PC-9 (cell line): ENCODE measurements around the gene FBXW12. TPM values are rescaled to one million over a fixed set of nuclear protein-coding genes. Genes with fewer than 3 reads are reported as not detected.

ENCODE experiments used
- BruUV-seq: library from RNA; stranded (reverse); fragments of 400-500 nt; replicated peaks from 2 replicates; lab custom pipeline; 2021; lab: Mats Ljungman, UMichigan
- CTCF ChIA-PET: fragments of 300-600 bp; sonication (Branson Sonifier 250); formaldehyde crosslinking; loops from one replicate; lab custom pipeline; 2022; ENCODE audit warnings: antibody characterized with exemption; lab: Charles Lee
- POLR2A ChIA-PET: fragments of 300-600 bp; sonication (Branson Sonifier 250); formaldehyde crosslinking; loops from one replicate; lab custom pipeline; 2022; ENCODE audit warnings: antibody characterized with exemption; ENCODE audit not compliant: unreplicated experiment; lab: Charles Lee
- DNase-seq, 2 experiments: peaks; one replicate each; pipeline versions ENCODE4 v3.0.0 to v3.0.0-alpha.2; 2015 to 2022; ENCODE audit warnings: mixed read lengths in 1 of 2
- H2AFZ ChIP-seq: fragments of 200-600 bp; sonication (generic); 2 replicates; pipeline ENCODE4 v1.8.1; 2017; ENCODE audit warnings: antibody characterized with exemption
- H3F3A ChIP-seq: fragments of 200-600 bp; sonication (generic); 2 replicates; pipeline ENCODE4 v1.8.1; 2017; ENCODE audit warnings: antibody characterized with exemption, mild to moderate bottlenecking, low read depth; ENCODE audit not compliant: insufficient read depth
- H3K27ac ChIP-seq: fragments of 200-600 bp; sonication (generic); 2 replicates; pipeline ENCODE4 v1.6.1; 2016; ENCODE audit warnings: mixed run types
- H3K27me3 ChIP-seq: fragments of 200-600 bp; sonication (generic); 2 replicates; pipeline ENCODE4 v1.6.1; 2016; ENCODE audit warnings: low read depth, mixed run types; ENCODE audit not compliant: insufficient read depth
- H3K36me3 ChIP-seq: fragments of 200-600 bp; sonication (generic); 2 replicates; pipeline ENCODE4 v1.6.1; 2016; ENCODE audit warnings: low read depth, mixed run types
- H3K4me1 ChIP-seq: fragments of 200-600 bp; sonication (generic); replicated peaks from 2 replicates; pipeline ENCODE4 v1.6.1; 2016; ENCODE audit warnings: mixed run types; ENCODE audit not compliant: insufficient read depth
- H3K4me2 ChIP-seq: fragments of 200-600 bp; sonication (generic); 2 replicates; pipeline ENCODE4 v1.6.1; 2017; ENCODE audit warnings: mixed run types
- H3K4me3 ChIP-seq: fragments of 200-600 bp; sonication (generic); 2 replicates; pipeline ENCODE4 v1.6.1; 2016; ENCODE audit warnings: mixed run types
- H3K79me2 ChIP-seq: fragments of 200-600 bp; sonication (generic); 2 replicates; pipeline ENCODE4 v1.6.1; 2017; ENCODE audit warnings: low read depth, mixed run types
- H3K9me2 ChIP-seq: fragments of 200-600 bp; sonication (generic); 2 replicates; pipeline ENCODE4 v1.8.1; 2017; ENCODE audit warnings: mild to moderate bottlenecking; ENCODE audit not compliant: insufficient read depth
- H3K9me3 ChIP-seq: fragments of 200-600 bp; sonication (generic); 2 replicates; pipeline ENCODE4 v1.8.1; 2016; ENCODE audit warnings: low read depth; ENCODE audit not compliant: insufficient read depth
- H4K20me1 ChIP-seq: fragments of 200-600 bp; sonication (generic); 2 replicates; pipeline ENCODE4 v1.8.1; 2017; ENCODE audit not compliant: insufficient read depth
- CTCF ChIP-seq: fragments of 200-600 bp; sonication (generic); conservative IDR thresholded peaks from 2 replicates; pipeline ENCODE4 v1.6.1; 2017; ENCODE audit warnings: mixed run types, antibody characterized with exemption, mild to moderate bottlenecking, moderate library complexity
- EZH2 ChIP-seq: fragments of 200-600 bp; sonication (generic); IDR thresholded peaks from 2 replicates; pipeline ENCODE4 v1.8.0; 2017; ENCODE audit warnings: antibody characterized with exemption, low read depth
- intact Hi-C: fragments of 100-400 bp; cut with micrococcal nuclease; formaldehyde crosslinking; loops from one replicate; pipeline ENCODE4 v1.10.0; 2022; ENCODE audit not compliant: unreplicated experiment
- total RNA-seq: library from RNA; stranded (reverse); gene quantifications from 2 replicates; pipeline ENCODE4 v1.2.3, GENCODE V29; 2021

Gene FBXW12
- total RNA-seq, 1 experiment from 2014 or later: not detected

- CTCF ChIA-PET: no interaction called here
- H3K4me3 ChIP-seq: no peak overlapping the region
- intact Hi-C loops: no loop called here
- no peaks in the 10 kb centered on the region for H3K27me3 ChIP-seq
- no peak for DNase-seq
- H3F3A ChIP-seq: peaks cover 4% of the 10 kb centered on the region; the same call in 1 of the 2 replicates
- H3K4me2 ChIP-seq: no peak overlapping the region
- POLR2A ChIA-PET: no interaction called here
- no peaks in the 10 kb centered on the region for H3K9me2 ChIP-seq
- no peaks in the 10 kb centered on the region for H3K9me3 ChIP-seq
- H3K36me3 ChIP-seq: no peaks in the 10 kb centered on the region
- no peak overlapping the region for H3K27ac ChIP-seq
- no TSS peak for BruUV-seq
- no peak overlapping the region for H2AFZ ChIP-seq
- no peaks in the 10 kb centered on the region for H3K4me1 ChIP-seq
- no peak for TF ChIP-seq CTCF
- H4K20me1 ChIP-seq: no peaks in the 10 kb centered on the region
- H3K79me2 ChIP-seq: no peaks in the 10 kb centered on the region
Measured at GRCh38 chr3:48347500-48347899, 24.5 kb upstream of the FBXW12 start.

- Histone ChIP-seq H3K4me2 (no peak overlapping the region), H3K27ac (no peak overlapping the region), H3K79me2 (no peaks in the 10 kb centered on the region), H2AFZ (no peak overlapping the region), H3F3A (no peaks in the 10 kb centered on the region), H3K9me3 (no peaks in the 10 kb centered on the region), H3K36me3 (no peaks in the 10 kb centered on the region), H3K4me3 (no peak overlapping the region), H3K4me1 (no peaks in the 10 kb centered on the region; the same call in 1 of the 2 replicates), H3K27me3 (no peaks in the 10 kb centered on the region), H4K20me1 (no peaks in the 10 kb centered on the region), H3K9me2 (no peaks in the 10 kb centered on the region)
- no peak for TF ChIP-seq CTCF
- TF ChIP-seq EZH2: no peak
- DNase-seq: peak in 1 of 2 experiments; percentile 12
- intact Hi-C loops: no loop called here
- CTCF ChIA-PET: no interaction called here
- POLR2A ChIA-PET: no interaction called here
- no TSS peak for BruUV-seq
Measured at GRCh38 chr3:48352546-48352945, 19.5 kb upstream of the FBXW12 start.

- Histone ChIP-seq H3K36me3 (no peaks in the 10 kb centered on the region), H3K9me3 (no peaks in the 10 kb centered on the region), H3K79me2 (no peaks in the 10 kb centered on the region), H3F3A (no peaks in the 10 kb centered on the region), H3K4me3 (no peak overlapping the region), H3K4me1 (no peaks in the 10 kb centered on the region; the same call in 1 of the 2 replicates), H2AFZ (no peak overlapping the region), H3K4me2 (no peak overlapping the region), H3K9me2 (no peaks in the 10 kb centered on the region), H3K27ac (no peak overlapping the region), H4K20me1 (no peaks in the 10 kb centered on the region), H3K27me3 (no peaks in the 10 kb centered on the region)
- intact Hi-C loops: no loop called here
- TF ChIP-seq CTCF (no peak), EZH2 (no peak)
- CTCF ChIA-PET: no interaction called here
- no TSS peak for BruUV-seq
- POLR2A ChIA-PET: no interaction called here
- no peak for DNase-seq
Measured at GRCh38 chr3:48353987-48354386, 18.0 kb upstream of the FBXW12 start.
